Sciatic nerve (tissue), 2 donors: ENCODE measurements around the gene IKZF3. TPM values are rescaled to one million over a fixed set of nuclear protein-coding genes. Genes with fewer than 3 reads are reported as not detected.

ENCODE experiments used
- ATAC-seq: fragments of 200-7000 bp; cut with Tn5 transposase; one replicate; pipeline ENCODE4 v1.9.1; 2020; ENCODE audit warnings: mild to moderate bottlenecking, moderate library complexity
- DNase-seq: peaks from one replicate; pipeline ENCODE4 v3.0.0-alpha.2; 2020; ENCODE audit warnings: low spot score
- intact Hi-C: fragments of 100-400 bp; cut with DNase I; formaldehyde crosslinking; loops from one replicate; pipeline ENCODE4 v1.14.2; 2022
- total RNA-seq: library from RNA; stranded (reverse); fragmentation: NEBNext Ultra II Directional; extraction: Animal tissue kit (Norgen Biotek cat#: 25700); gene quantifications from one replicate; pipeline ENCODE4 v1.2.1, GENCODE V29; 2021
- donor health status: DM: no; HTN: no; CAD: no.
- donor health status: DM: no; HTN: no; CAD: no.

IKZF3 gene
- total RNA-seq, 1 donor from 2014 or later: 2.6 TPM

DNA sequence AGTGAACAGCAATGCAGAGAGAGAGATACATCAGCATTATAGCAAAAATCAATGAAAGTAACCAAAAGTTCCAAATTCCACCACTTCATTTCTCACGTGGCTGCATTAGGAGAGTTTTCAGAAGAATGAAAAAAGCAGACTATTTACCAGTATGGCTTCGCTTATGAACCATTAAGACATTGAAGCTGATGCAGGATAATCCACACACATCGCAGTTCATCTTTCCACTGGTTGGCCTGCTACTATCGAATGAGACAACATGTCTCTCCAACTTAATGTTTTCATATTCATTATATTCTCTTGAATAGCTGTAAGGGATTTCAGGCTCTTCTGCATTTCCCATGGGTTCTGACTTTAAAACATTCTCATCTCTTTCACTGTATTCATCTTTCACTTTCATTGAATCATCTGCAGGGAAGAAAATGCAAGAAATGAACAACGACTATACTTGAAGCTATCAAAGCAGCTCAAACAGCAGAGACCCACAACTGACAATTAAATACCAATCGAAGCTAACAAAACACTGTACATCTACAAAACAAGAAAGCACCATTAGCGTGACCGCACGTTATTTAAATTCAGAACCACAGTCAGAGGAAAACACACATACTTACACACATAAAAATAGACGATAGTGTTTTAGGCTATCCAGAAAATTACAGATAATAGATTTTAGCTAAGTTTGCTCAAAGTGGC lies 71.4 kb downstream of the IKZF3 start:
- DNase-seq (no peak), ATAC-seq (no peak)
- intact Hi-C loops: no loop called here

DNA sequence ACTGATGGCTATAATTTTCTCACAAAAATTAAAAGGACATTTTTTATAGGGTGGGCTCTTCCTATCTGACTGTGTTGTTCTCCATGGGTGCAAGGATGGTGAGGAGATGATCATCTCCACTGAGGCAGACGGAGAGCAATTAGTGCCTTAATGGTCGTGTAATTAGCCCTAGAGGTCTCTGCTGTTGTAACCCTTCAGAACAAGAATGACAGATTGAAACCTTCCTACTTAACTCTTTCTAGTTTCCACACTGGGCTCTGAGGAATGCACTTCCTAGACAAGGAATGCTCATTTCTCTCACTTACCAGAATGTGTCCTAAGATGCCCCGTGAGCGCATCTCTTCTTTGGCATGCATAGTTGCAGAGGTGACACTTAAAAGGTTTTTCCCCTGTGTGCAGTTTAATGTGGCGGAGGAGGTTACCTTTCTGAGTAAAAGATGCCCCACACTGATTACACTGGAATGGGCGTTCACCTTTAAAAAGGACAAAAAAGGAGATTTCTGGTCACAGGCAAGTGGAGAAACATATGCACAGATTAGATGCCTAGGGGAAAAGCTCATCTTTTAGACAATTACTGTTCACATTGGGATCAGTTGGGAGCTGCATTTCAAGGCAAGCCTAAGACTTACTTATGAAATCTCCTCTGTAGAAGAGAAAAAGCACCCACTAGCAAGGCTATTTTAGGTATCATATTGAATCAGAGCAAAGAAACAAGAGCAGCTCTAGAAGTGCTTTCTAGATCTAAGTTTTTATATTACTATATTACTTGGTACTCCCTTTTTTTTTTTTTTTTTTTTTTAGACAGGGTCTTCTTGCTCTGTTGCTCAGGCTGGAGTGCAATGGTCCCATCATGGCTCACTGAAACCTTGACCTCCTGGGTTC lies 72.8 kb downstream of the IKZF3 start:
- intact Hi-C loops: no loop called here
- DNase-seq: no peak
- no peak for ATAC-seq

DNA sequence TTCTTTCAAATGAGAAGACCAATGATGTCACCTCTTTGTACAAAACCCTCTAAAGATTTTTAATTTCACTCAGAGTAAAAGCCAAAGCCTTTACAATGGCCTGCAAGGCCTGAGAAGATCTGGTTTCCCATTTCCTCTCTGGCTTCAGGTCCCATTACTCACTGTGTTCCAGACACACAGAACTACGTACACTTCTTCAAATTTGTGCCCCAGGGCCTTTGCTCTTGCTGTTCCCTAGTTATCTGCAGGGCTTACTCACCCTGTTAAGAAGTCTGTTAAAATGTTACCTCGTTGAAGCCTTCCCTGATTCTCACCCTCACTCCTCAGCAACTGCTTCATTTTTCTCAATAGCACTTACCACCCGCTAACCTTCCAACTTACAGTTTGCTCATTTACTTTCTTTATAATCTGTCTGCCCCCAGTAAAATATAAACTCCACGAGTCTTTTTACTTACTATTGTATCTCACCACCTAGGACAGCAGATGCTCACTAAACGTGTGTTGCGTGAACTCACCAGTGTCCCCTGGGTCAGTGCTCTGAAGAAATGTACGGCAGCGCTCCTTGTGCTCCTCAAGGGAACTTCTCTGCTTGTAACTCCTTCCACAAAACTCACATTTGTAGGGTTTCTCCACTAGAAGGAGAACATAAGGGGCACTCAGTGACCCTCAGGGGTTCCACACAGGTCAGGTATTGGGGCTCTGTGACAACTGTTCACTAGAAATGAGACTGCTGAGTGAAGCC lies 76.2 kb downstream of the IKZF3 start:
- intact Hi-C loops: no loop called here
- DNase-seq (no peak), ATAC-seq (no peak)

DNA sequence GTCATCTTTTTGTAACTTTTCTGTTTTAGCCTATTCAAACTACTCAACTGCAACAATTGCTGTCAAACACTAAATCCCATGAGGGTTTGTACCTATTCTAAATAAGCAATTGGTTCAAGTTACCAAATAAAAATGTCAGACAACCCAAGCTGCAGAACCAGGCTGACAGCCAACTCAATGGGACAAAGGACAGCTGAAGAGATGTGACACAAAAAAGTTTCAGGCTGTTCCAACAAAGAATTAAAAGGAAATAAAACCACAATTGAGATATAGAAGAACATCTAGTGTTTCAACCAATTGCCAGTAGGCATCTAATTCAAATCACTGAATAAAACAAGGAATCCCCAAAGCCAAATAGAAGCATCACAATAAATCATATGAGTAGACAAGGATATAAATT lies 77.1 kb downstream of the IKZF3 start:
- ATAC-seq (no peak), DNase-seq (no peak)
- intact Hi-C loops: no loop called here

DNA sequence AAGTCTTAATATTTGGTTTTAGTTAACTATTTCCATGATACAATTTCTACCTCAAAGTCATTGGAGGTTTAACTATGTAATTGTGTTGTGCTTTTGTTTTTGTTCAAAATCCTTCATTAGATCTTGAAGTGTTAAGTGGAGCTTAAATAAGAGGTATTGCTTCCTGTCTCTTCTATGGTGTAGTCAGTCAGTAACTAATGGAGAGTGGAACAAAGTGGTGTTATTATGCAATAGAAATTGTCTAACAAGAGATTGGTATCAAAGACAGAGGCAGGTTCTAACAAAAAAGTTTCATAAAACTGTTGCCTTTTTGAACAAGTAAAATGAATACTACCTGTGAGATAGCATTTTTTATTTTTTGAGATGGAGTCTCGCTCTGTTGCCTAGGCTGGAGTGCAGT lies 81.1 kb downstream of the IKZF3 start:
- ATAC-seq (no peak), DNase-seq (no peak)
- intact Hi-C loops: no loop called here

DNA sequence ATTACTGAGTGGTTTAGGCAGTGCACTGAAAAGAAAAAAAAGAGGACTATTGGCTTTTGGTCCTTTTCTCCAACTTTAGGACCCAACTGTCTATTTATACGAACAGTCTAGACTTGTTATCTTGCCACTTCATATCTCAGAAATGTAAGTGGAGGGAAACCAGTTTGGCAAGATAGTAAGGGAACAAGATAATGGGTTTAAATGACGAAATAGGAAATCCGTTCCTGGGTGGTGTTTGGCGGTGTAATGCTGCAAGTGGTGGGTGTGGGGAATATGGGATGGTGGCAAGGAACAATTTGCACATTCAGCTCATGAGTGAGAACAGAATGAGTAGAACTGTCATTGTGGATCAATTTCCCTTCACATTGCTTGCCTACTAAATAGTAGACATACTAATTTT lies 81.6 kb downstream of the IKZF3 start:
- ATAC-seq (no peak), DNase-seq (no peak)
- intact Hi-C loops: no loop called here

DNA sequence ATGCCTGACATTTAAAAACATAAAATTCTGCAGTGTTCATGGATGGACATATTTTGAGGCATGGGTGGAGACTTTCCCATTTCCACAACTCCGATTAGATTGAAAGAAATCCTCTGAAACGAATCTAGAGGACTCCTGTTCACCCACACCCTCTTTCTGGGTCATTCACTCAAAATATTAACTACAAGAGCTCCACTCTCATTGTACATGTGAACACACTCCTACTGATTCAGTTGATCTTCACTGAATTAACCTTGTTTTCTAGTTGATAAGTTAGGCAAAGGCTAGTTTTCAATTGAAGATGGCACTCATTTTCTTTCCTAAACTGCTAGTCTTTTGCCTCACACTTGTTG lies 82.3 kb downstream of the IKZF3 start:
- intact Hi-C loops: no loop called here
- ATAC-seq (no peak), DNase-seq (no peak)

DNA sequence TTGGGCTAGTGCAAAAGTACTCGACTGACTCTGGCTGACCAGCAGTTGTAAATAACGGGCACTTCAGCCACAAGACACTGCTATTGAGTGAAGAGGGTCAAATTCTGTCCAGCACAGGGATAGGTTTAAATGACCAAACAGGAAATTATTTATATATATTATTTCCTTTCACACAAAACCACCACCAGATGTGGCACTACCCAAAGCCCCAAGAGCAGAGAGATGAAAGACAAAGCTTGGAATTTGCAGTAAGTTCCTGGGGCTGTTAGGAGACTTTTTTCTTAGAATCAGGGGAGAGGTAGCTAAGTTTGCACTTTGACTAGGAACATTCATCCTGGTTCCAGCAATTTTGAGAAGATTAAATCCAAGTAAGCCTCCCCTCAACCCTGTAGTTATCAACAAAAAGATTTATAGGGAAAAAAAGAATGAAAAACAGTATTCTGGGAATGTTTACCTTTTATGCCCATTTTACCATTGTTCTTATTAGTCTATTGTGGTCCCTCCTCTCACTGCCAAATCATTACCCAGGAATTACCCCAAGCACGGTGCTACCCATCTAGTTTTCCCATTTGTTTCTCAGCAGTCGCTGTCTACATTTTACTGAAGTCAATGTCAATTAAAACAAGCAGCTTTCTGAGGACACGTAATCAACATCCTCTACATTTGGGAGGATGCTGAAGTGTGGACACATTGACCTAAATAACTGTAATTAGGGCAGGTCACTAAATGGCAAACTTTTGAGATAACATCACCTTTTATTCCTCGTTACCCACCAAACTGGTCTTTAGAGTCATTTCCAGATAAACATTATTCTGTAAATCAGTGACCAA lies 82.9 kb downstream of the IKZF3 start:
- DNase-seq: no peak
- ATAC-seq: no peak
- intact Hi-C loops: no loop called here

DNA sequence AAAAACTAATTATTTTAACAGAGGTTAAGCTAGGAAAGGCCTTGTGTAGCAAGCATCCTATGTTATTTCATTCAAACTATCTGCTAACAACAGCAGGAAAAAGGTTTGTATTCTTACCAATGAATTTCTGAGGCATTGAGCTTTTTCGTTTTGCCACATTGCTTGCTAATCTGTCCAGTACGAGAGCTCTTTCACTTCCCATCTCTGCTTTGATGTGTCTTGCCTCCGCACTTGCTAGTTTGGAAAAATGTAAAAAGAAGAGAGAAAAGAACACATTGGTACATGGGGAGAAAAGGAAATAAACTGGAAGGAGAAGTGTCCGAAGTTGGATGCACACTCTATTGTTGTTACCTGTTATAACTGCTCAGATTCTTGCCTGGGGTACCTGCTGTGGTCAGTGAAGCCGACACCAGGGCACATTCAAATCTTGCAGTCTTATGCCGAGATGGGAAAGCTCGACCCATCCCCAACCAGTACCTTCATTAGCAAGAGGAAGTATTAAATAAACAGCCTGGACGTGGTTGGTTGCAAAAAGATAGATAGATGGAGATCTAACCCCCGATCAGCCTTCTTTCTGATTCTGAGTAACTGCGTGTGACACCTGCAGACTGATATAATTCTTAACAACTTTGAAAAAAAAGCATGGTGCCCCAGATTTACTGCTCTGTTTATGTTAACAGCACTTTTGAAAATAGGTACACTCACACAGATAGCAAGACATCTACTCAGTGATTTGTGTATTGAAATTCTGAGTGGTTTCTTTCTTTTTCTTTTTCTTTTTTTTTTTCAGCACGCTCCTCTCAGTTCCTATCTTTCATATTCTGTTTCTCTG lies 86.4 kb downstream of the IKZF3 start:
- DNase-seq (no peak), ATAC-seq (no peak)
- intact Hi-C loops: no loop called here

DNA sequence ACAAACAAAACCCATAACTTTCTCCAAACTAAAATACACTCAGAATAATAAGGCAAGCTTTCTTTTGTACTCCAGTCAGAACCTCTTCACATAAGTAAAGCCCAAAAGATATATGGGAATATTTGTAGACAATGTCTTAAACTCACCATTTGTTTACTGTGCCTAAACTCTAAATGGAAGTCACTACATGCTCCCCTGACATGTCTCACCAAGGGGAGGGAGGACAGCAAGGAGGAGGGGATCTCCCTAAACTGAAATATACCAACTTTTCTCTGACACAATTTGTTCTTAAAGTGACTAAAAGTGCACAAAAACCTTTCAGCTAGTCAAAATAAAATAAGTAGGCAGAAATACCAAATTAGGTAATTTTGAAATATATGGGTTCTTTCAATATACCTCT lies 87.9 kb downstream of the IKZF3 start:
- no peak for DNase-seq
- intact Hi-C loops: no loop called here
- no peak for ATAC-seq

DNA sequence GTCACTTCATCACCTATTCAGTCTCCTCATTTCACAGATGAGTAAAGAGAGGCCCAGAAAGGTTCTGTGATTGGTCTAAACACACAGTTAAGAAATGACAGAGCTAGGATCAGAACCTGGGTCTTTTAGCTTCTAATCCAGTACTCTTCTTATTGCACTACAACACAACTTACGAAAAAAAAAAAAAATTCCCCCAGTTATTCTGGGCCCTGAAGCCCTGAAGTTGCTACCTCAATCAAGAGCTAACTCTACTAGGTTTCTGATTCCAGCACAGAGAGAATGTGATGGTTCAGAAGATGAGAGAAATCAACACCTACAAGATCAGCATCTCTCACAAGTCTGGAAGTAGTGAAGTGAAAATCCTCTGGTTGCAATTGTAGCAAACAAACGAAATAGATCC lies 89.1 kb downstream of the IKZF3 start:
- intact Hi-C loops: no loop called here
- ATAC-seq (no peak), DNase-seq (no peak)

DNA sequence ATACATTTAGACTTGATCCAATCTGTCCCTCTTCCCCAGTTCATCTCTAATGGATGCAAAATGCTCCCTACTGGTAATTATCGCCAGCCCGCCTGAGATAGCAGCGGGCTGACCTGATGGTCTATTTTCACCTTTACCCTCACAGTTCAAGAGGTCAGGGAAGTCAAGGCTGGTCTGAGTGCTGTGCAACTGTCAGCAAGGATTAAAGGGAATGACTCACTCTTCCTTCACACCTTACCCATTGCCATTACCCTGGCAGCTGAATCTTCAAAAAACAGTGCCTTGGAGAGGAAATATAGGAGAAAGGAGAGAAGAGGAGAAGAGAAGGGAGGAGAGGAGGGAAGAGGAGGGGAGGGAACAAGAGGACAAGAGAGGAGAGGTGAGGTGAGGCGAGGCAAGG lies 90.1 kb downstream of the IKZF3 start:
- no peak for DNase-seq
- no peak for ATAC-seq
- intact Hi-C loops: no loop called here

DNA sequence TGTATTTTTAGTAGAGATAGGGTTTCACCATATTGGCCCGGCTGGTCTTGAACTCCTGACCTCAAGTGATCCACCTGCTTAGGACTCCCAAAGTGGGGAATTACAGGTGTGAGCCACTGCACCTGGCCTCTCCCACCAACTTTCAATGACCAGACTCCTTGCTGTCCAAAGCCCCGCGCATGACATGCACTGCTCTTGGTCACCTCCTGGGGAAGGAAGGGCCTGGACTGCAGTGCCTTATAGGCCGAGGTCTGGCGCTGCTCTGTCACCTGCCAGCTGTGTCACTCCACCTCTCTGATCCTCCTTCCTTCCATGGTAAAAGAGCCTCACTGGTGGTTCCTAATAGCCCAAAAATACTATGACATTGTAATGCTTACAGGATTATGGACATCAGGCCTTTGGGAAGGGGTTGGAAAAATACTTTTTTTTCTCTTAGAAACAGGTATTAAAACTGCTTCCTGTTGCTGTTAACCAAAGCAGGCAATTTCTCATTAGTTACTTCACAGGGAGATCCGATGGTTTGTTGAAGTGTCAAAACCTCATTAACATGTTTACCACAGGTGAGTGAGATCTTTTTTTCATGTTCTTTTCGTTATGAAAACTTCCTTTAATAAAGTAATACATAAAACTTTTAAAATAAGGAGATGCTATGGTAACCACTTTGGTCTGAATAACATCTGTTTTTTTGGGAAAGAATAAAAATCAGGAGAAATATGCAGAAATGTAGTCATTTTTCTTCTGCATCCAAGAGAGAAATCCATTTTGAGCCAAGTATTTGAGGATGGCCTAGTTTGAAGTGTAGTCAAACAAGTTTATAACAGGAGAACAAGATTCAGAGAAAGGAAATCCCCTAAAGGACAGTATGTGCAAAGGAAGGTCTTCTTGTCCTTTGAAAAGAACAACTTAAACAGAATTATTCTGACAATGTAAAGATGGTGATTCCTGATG lies 90.9 kb downstream of the IKZF3 start:
- ATAC-seq (no peak), DNase-seq (no peak)
- intact Hi-C loops: no loop called here

DNA sequence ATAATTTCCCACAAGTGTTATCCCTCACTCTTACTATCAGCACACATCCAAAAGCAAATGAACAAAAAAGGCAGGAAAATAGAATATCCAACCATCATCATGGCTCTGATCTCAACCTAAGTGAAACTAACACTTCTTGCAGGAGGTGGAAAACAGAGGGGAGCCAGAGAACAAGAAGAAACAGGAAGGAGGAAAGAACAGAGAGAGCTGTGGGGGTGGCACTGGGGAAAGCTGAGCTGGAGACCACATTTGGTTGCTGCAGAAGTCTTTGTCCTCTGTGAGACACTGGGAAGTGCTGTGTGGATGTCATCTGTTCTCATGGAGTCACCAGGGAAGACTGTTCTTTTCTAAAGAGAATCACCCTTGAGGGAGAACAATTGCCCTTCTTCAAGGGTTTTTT lies 91.7 kb downstream of the IKZF3 start:
- ATAC-seq (no peak), DNase-seq (no peak)
- intact Hi-C loops: no loop called here

DNA sequence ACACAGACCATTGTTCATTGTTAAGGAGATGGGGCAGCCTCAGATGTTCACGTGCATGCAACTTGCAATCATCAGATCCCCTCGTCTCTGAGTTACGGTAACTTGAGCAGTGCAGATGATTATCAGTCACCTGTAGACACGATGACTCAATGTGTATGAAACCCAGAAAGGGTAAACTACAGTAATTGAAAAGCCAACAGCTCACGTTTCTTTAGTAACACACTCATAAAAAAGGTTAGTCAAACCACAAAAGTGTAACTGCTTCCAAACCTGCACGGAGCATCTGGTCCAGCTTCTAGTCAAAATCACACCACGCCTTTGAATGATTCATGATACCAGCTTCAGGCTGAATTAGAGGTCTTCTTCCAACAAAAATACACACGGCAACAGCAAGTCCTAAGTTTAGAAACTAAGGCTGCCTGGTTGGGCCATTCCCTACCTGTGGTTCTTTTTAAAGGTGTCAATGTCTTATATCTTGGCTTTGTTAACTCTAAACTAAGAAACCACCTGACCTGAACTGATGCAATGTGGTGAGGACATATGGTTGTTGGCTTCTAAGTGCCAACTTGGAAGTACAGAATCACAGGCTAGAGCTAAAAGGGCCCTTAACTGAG lies 94.0 kb downstream of the IKZF3 start:
- intact Hi-C loops: no loop called here
- DNase-seq: no peak
- ATAC-seq: no peak

DNA sequence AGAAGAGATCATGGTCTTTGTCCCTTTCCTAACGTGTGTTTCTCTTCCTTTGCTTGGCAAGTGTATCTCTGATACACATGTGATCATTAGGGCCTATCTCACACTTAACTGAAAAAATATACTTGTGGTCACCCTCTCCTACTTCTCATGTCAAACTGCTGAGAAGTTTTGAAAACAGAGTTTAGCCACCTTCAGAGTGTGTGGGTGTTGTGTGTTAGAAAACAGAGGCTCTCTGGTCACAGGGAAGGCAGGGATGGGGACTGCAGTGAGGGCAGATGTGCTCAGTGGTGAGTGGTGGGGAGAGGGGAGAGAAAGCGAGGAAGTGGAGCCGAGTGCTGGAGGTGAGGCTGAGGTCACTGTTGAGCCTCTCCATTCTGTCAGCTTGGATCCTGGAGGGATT lies 97.0 kb downstream of the IKZF3 start:
- DNase-seq: no peak
- intact Hi-C loops: no loop called here
- ATAC-seq: no peak

DNA sequence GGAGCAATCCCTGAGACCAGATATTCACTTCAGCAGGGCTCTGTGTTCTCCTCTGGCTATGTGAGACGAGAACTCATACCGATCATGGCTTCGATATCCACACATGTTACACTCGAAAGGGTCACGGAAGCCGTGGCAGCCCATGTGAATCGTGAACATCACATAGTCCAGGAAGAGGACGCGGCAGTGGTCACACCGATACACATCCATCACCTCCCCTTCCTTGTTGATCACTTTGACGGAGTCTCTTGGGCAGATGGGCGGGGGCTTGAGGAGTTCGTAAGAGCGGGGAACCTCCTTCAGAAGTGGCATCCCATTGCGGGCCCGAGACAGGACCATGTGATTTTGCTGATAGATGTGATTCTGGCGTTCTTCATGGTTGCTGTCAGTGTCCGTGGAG lies 98.3 kb downstream of the IKZF3 start:
- no peak for ATAC-seq
- DNase-seq: no peak
- intact Hi-C loops: no loop called here
